ENCODE measurements around the gene DNAJC5.
"Not testable (repeated sequence)": the region's sequence is repeated elsewhere in the genome, so short reads cannot be mapped to it uniquely, and the experiment has no call there.

DNAJC5 gene

GRCh38 chr20:63923651-63924050 lies 28.7 kb downstream of the DNAJC5 start:
- no peaks in the 10 kb centered on the region for H3K4me1 ChIP-seq (ENCODE audit: control insufficient read depth, insufficient read depth, low read length)
- H3K4me3 ChIP-seq (ENCODE audit: low read length) = no peak overlapping the region
- no peak overlapping the region for H3K9ac ChIP-seq (ENCODE audit: low read length)
- H3K36me3 ChIP-seq (ENCODE audit: control insufficient read depth, insufficient read depth, low read length, severe bottlenecking) = peaks cover 25% of the 10 kb centered on the region
- no peak for DNase-seq (ENCODE audit: low read depth)
- no peaks in the 10 kb centered on the region for H3K9me3 ChIP-seq (ENCODE audit: control insufficient read depth, low read length)
- no peaks in the 10 kb centered on the region for H3K27me3 ChIP-seq (replicated peaks; ENCODE audit: control insufficient read depth, insufficient read depth, low read length)

GRCh38 chr20:63924241-63924640 lies 29.3 kb downstream of the DNAJC5 start:
- Histone ChIP-seq H3K36me3 (ENCODE audit: control insufficient read depth, insufficient read depth, low read length, severe bottlenecking) (peaks cover 27% of the 10 kb centered on the region), H3K9me3 (ENCODE audit: control insufficient read depth, low read length) (no peaks in the 10 kb centered on the region)

GRCh38 chr20:63926298-63926697 lies 31.4 kb downstream of the DNAJC5 start:
- Histone ChIP-seq H3K4me3 (ENCODE audit: low read length) (no peak overlapping the region), H3K27me3 (replicated peaks; ENCODE audit: control insufficient read depth, insufficient read depth, low read length) (no peaks in the 10 kb centered on the region), H3K9me3 (ENCODE audit: control insufficient read depth, low read length) (no peaks in the 10 kb centered on the region), H3K4me1 (ENCODE audit: control insufficient read depth, insufficient read depth, low read length) (no peaks in the 10 kb centered on the region), H3K9ac (ENCODE audit: low read length) (no peak overlapping the region), H3K36me3 (ENCODE audit: control insufficient read depth, insufficient read depth, low read length, severe bottlenecking) (peaks cover 43% of the 10 kb centered on the region)
- no peak for DNase-seq (ENCODE audit: low read depth)

More at GRCh38 chr20:63924241-63924640, 29.3 kb downstream of the DNAJC5 start:
- Histone ChIP-seq H3K4me3 (ENCODE audit: low read length) (no peak overlapping the region), H3K4me1 (ENCODE audit: control insufficient read depth, insufficient read depth, low read length) (no peaks in the 10 kb centered on the region), H3K27me3 (replicated peaks; ENCODE audit: control insufficient read depth, insufficient read depth, low read length) (no peaks in the 10 kb centered on the region), H3K9ac (ENCODE audit: low read length) (no peak overlapping the region)
- DNase-seq (ENCODE audit: low read depth) = no peak

GRCh38 chr20:63929071-63929470 lies 34.1 kb downstream of the DNAJC5 start:
- no peak overlapping the region for H3K4me3 ChIP-seq (ENCODE audit: low read length)
- H3K36me3 ChIP-seq (ENCODE audit: control insufficient read depth, insufficient read depth, low read length, severe bottlenecking) = peaks cover 69% of the 10 kb centered on the region
- DNase-seq (ENCODE audit: low read depth) = no peak
- H3K27me3 ChIP-seq (replicated peaks; ENCODE audit: control insufficient read depth, insufficient read depth, low read length) = no peaks in the 10 kb centered on the region
- no peaks in the 10 kb centered on the region for H3K4me1 ChIP-seq (ENCODE audit: control insufficient read depth, insufficient read depth, low read length)
- no peak overlapping the region for H3K9ac ChIP-seq (ENCODE audit: low read length)
- no peaks in the 10 kb centered on the region for H3K9me3 ChIP-seq (ENCODE audit: control insufficient read depth, low read length)

GRCh38 chr20:63929473-63929883 lies 34.6 kb downstream of the DNAJC5 start:
- not testable (repeated sequence) for DNase-seq (ENCODE audit: low read depth); H3K4me1 ChIP-seq (ENCODE audit: control insufficient read depth, insufficient read depth, low read length); H3K9ac ChIP-seq (ENCODE audit: low read length); H3K4me3 ChIP-seq (ENCODE audit: low read length); H3K9me3 ChIP-seq (ENCODE audit: control insufficient read depth, low read length); H3K27me3 ChIP-seq (replicated peaks; ENCODE audit: control insufficient read depth, insufficient read depth, low read length)
- H3K36me3 ChIP-seq (ENCODE audit: control insufficient read depth, insufficient read depth, low read length, severe bottlenecking) = peaks cover 71% of the 10 kb centered on the region

GRCh38 chr20:63930971-63931553 lies 36.1 kb downstream of the DNAJC5 start:
- Histone ChIP-seq H3K9ac (ENCODE audit: low read length) (no peak overlapping the region), H3K4me1 (ENCODE audit: control insufficient read depth, insufficient read depth, low read length) (no peaks in the 10 kb centered on the region), H3K4me3 (ENCODE audit: low read length) (no peak overlapping the region), H3K27me3 (replicated peaks; ENCODE audit: control insufficient read depth, insufficient read depth, low read length) (no peaks in the 10 kb centered on the region), H3K36me3 (ENCODE audit: control insufficient read depth, insufficient read depth, low read length, severe bottlenecking) (peaks cover 87% of the 10 kb centered on the region), H3K9me3 (ENCODE audit: control insufficient read depth, low read length) (no peaks in the 10 kb centered on the region)
- DNase-seq (ENCODE audit: low read depth) = no peak

- Histone ChIP-seq H3K9me3 (ENCODE audit: control insufficient read depth, low read length) (no peaks in the 10 kb centered on the region), H3K4me1 (ENCODE audit: control insufficient read depth, insufficient read depth, low read length) (no peaks in the 10 kb centered on the region), H3K36me3 (ENCODE audit: control insufficient read depth, insufficient read depth, low read length, severe bottlenecking) (peaks cover 87% of the 10 kb centered on the region), H3K4me3 (ENCODE audit: low read length) (no peak overlapping the region), H3K27me3 (replicated peaks; ENCODE audit: control insufficient read depth, insufficient read depth, low read length) (no peaks in the 10 kb centered on the region), H3K9ac (ENCODE audit: low read length) (no peak overlapping the region)
- DNase-seq (ENCODE audit: low read depth) = no peak
Measured at GRCh38 chr20:63931735-63932134, 36.8 kb downstream of the DNAJC5 start.

- no peak for DNase-seq (ENCODE audit: low read depth)
- H3K9me3 ChIP-seq (ENCODE audit: control insufficient read depth, low read length) = no peaks in the 10 kb centered on the region
- H3K9ac ChIP-seq (ENCODE audit: low read length) = no peak overlapping the region
- no peak overlapping the region for H3K4me3 ChIP-seq (ENCODE audit: low read length)
- no peaks in the 10 kb centered on the region for H3K4me1 ChIP-seq (ENCODE audit: control insufficient read depth, insufficient read depth, low read length)
- H3K36me3 ChIP-seq (ENCODE audit: control insufficient read depth, insufficient read depth, low read length, severe bottlenecking) = peaks cover 84% of the 10 kb centered on the region
- H3K27me3 ChIP-seq (replicated peaks; ENCODE audit: control insufficient read depth, insufficient read depth, low read length) = no peaks in the 10 kb centered on the region
Measured at GRCh38 chr20:63932606-63933160, 37.8 kb downstream of the DNAJC5 start.

- no peak for DNase-seq (ENCODE audit: low read depth)
- Histone ChIP-seq H3K9ac (ENCODE audit: low read length) (no peak overlapping the region), H3K4me3 (ENCODE audit: low read length) (no peak overlapping the region), H3K36me3 (ENCODE audit: control insufficient read depth, insufficient read depth, low read length, severe bottlenecking) (peaks cover 74% of the 10 kb centered on the region), H3K9me3 (ENCODE audit: control insufficient read depth, low read length) (no peaks in the 10 kb centered on the region), H3K4me1 (ENCODE audit: control insufficient read depth, insufficient read depth, low read length) (no peaks in the 10 kb centered on the region), H3K27me3 (replicated peaks; ENCODE audit: control insufficient read depth, insufficient read depth, low read length) (no peaks in the 10 kb centered on the region)
Measured at GRCh38 chr20:63933646-63934045, 38.7 kb downstream of the DNAJC5 start.

GRCh38 chr20:63934271-63935068 lies 39.5 kb downstream of the DNAJC5 start:
- Histone ChIP-seq H3K9ac (ENCODE audit: low read length) (no peak overlapping the region), H3K36me3 (ENCODE audit: control insufficient read depth, insufficient read depth, low read length, severe bottlenecking) (peaks cover 67% of the 10 kb centered on the region), H3K4me3 (ENCODE audit: low read length) (no peak overlapping the region), H3K27me3 (replicated peaks; ENCODE audit: control insufficient read depth, insufficient read depth, low read length) (no peaks in the 10 kb centered on the region), H3K9me3 (ENCODE audit: control insufficient read depth, low read length) (no peaks in the 10 kb centered on the region), H3K4me1 (ENCODE audit: control insufficient read depth, insufficient read depth, low read length) (no peaks in the 10 kb centered on the region)
- no peak for DNase-seq (ENCODE audit: low read depth)

GRCh38 chr20:63935447-63935846 lies 40.5 kb downstream of the DNAJC5 start:
- Histone ChIP-seq H3K4me1 (ENCODE audit: control insufficient read depth, insufficient read depth, low read length) (no peaks in the 10 kb centered on the region), H3K4me3 (ENCODE audit: low read length) (no peak overlapping the region), H3K9me3 (ENCODE audit: control insufficient read depth, low read length) (no peaks in the 10 kb centered on the region), H3K36me3 (ENCODE audit: control insufficient read depth, insufficient read depth, low read length, severe bottlenecking) (peaks cover 64% of the 10 kb centered on the region), H3K27me3 (replicated peaks; ENCODE audit: control insufficient read depth, insufficient read depth, low read length) (no peaks in the 10 kb centered on the region), H3K9ac (ENCODE audit: low read length) (no peak overlapping the region)
- no peak for DNase-seq (ENCODE audit: low read depth)
